CD4-positive, alpha-beta T cell treated with Interferon alpha-2 for 1 hour (primary cell): ENCODE data around the gene CCDC73.
"Not testable (repeated sequence)": the region's sequence is repeated elsewhere in the genome, so short reads cannot be mapped to it uniquely, and the experiment has no call there.

Experiments used
- DNase-seq, 2 donors: peaks; one replicate each; pipeline ENCODE4 v3.0.0-alpha.2; 2020 to 2022

CCDC73 gene

GRCh38 chr11:32792948-32793475 is 1.4 kb downstream of the CCDC73 start:
- DNase-seq = peak; percentile 43 to 60

- DNase-seq = no peak
Observed at GRCh38 chr11:32792111-32792947, 2.1 kb downstream of the CCDC73 start.

- DNase-seq = no peak
Observed at GRCh38 chr11:32790916-32791315, 3.5 kb downstream of the CCDC73 start.

GRCh38 chr11:32786811-32787210 is 7.7 kb downstream of the CCDC73 start:
- no peak for DNase-seq

GRCh38 chr11:32785262-32785661 is 9.2 kb downstream of the CCDC73 start:
- no peak for DNase-seq

- no peak for DNase-seq
Observed at GRCh38 chr11:32781721-32782120, 12.7 kb downstream of the CCDC73 start.

- not testable (repeated sequence) for DNase-seq
Observed at GRCh38 chr11:32780839-32781238, 13.6 kb downstream of the CCDC73 start.

- DNase-seq = no peak
Observed at GRCh38 chr11:32779136-32779535, 15.3 kb downstream of the CCDC73 start.

GRCh38 chr11:32775908-32776307 is 18.6 kb downstream of the CCDC73 start:
- DNase-seq = no peak

- no peak for DNase-seq
Observed at GRCh38 chr11:32774081-32774480, 20.4 kb downstream of the CCDC73 start.

GRCh38 chr11:32772731-32773130 is 21.7 kb downstream of the CCDC73 start:
- DNase-seq = no peak

GRCh38 chr11:32761774-32762173 is 32.7 kb downstream of the CCDC73 start:
- not testable (repeated sequence) for DNase-seq

GRCh38 chr11:32758291-32758690 is 36.2 kb downstream of the CCDC73 start:
- no peak for DNase-seq

- DNase-seq = not testable (repeated sequence)
Observed at GRCh38 chr11:32753181-32753580, 41.3 kb downstream of the CCDC73 start.

- DNase-seq = no peak
Observed at GRCh38 chr11:32752001-32752400, 42.5 kb downstream of the CCDC73 start.

- DNase-seq = no peak
Observed at GRCh38 chr11:32751381-32751780, 43.1 kb downstream of the CCDC73 start.

- DNase-seq = no peak
Observed at GRCh38 chr11:32729976-32730375, 64.5 kb downstream of the CCDC73 start.

GRCh38 chr11:32723332-32723731 is 71.1 kb downstream of the CCDC73 start:
- no peak for DNase-seq

GRCh38 chr11:32722255-32722654 is 72.2 kb downstream of the CCDC73 start:
- no peak for DNase-seq

- no peak for DNase-seq
Observed at GRCh38 chr11:32713496-32713895, 81.0 kb downstream of the CCDC73 start.

GRCh38 chr11:32708978-32709377 is 85.5 kb downstream of the CCDC73 start:
- not testable (repeated sequence) for DNase-seq

- no peak for DNase-seq
Observed at GRCh38 chr11:32706985-32707741, 87.3 kb downstream of the CCDC73 start.

- no peak for DNase-seq
Observed at GRCh38 chr11:32705309-32706033, 89.0 kb downstream of the CCDC73 start.
